Activated T-cell treated with anti-CD3 and anti-CD28 coated beads, Interleukin-2, amount 50 U/mL, for 24 hours (primary cell): ENCODE results near the gene ROPN1L.
"Not testable (repeated sequence)": the region's sequence is repeated elsewhere in the genome, so short reads cannot be mapped to it uniquely, and the experiment has no call there.

Source experiments
- DNase-seq: peaks from one replicate; pipeline ENCODE4 v3.0.0-alpha.2; 2020
- H3K27ac Mint-ChIP-seq: 2 replicates; pipeline ENCODE4 v1.8.0; 2020; ENCODE audit warnings: mild to moderate bottlenecking, mixed read lengths
- H3K27me3 Mint-ChIP-seq: 2 replicates; pipeline ENCODE4 v1.8.0; 2020; ENCODE audit warnings: mixed read lengths
- H3K36me3 Mint-ChIP-seq: 2 replicates; pipeline ENCODE4 v1.8.0; 2020; ENCODE audit warnings: low read depth, mixed read lengths
- H3K4me1 Mint-ChIP-seq: 2 replicates; pipeline ENCODE4 v1.8.0; 2020; ENCODE audit warnings: low read depth, mixed read lengths
- H3K4me3 Mint-ChIP-seq: 2 replicates; pipeline ENCODE4 v1.8.0; 2020; ENCODE audit warnings: mild to moderate bottlenecking, moderate library complexity, mixed read lengths
- H3K9me3 Mint-ChIP-seq: 2 replicates; pipeline ENCODE4 v1.8.0; 2020; ENCODE audit warnings: mixed read lengths

The ROPN1L gene

GRCh38 chr5:10488144-10488543, 46.5 kb downstream of the ROPN1L start:
- H3K9me3 Mint-ChIP-seq, result no peaks in the 10 kb centered on the region
- H3K36me3 Mint-ChIP-seq, result no peaks in the 10 kb centered on the region
- H3K27ac Mint-ChIP-seq, result no peak overlapping the region
- H3K4me1 Mint-ChIP-seq, result peaks cover 21% of the 10 kb centered on the region
- H3K4me3 Mint-ChIP-seq, result no peak overlapping the region
- no peak for DNase-seq
- H3K27me3 Mint-ChIP-seq, result peaks cover 9% of the 10 kb centered on the region

GRCh38 chr5:10489810-10490426, 48.2 kb downstream of the ROPN1L start:
- Mint-ChIP-seq H3K9me3 (peaks cover 10% of the 10 kb centered on the region), H3K27me3 (peaks cover 4% of the 10 kb centered on the region), H3K36me3 (peaks cover 5% of the 10 kb centered on the region), H3K4me3 (no peak overlapping the region), H3K27ac (no peak overlapping the region), H3K4me1 (peaks cover 21% of the 10 kb centered on the region)
- DNase-seq, result no peak

GRCh38 chr5:10490927-10491672, 49.4 kb downstream of the ROPN1L start:
- no peak overlapping the region for H3K4me3 Mint-ChIP-seq
- peaks cover 18% of the 10 kb centered on the region for H3K4me1 Mint-ChIP-seq
- no peaks in the 10 kb centered on the region for H3K27me3 Mint-ChIP-seq
- peaks cover 5% of the 10 kb centered on the region for H3K36me3 Mint-ChIP-seq
- no peak overlapping the region for H3K27ac Mint-ChIP-seq
- peaks cover 13% of the 10 kb centered on the region for H3K9me3 Mint-ChIP-seq
- no peak for DNase-seq

DNA sequence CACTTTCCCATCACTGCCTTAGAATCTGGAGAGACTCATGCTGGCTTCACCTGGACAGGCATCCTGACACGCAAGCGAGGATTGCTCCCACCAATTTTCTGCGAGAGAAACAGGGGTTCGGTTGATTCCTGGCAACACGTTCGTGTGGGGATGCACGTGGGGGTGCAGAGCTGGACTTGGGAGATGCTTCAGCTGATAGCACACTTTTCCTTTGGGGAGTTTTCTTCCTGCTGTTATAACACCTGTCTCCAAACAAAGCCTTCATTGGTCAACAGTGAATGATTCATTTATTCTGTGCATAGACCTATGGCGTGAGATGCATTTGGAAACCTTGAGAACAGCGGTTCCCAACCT, 50.0 kb downstream of the ROPN1L start:
- Mint-ChIP-seq H3K4me3 (no peak overlapping the region), H3K9me3 (peaks cover 13% of the 10 kb centered on the region), H3K36me3 (peaks cover 5% of the 10 kb centered on the region), H3K4me1 (peaks cover 18% of the 10 kb centered on the region), H3K27ac (no peak overlapping the region), H3K27me3 (no peaks in the 10 kb centered on the region)
- DNase-seq, result no peak

DNA sequence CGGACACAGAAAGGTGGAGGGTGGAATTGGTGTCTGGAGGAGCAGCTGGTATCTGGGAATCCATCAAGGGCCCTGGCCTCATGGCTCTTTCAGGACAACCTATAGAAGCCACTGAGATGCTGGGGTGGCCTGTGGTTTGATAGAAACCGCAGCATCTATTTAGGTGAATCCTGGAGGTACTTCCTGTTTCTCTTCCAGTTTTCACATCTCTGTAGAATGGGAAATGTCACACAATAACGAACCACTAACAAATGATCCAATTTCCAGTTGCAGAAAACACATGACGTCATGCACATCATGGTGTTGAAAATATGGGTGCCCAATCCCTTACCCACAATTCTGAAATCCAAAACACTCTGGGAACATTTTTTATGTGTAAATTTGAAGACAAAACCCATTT, 52.2 kb downstream of the ROPN1L start:
- Mint-ChIP-seq H3K27me3 (no peaks in the 10 kb centered on the region), H3K9me3 (peaks cover 13% of the 10 kb centered on the region), H3K4me3 (no peak overlapping the region), H3K27ac (no peak overlapping the region), H3K36me3 (peaks cover 5% of the 10 kb centered on the region), H3K4me1 (peaks cover 15% of the 10 kb centered on the region)
- DNase-seq, result no peak

GRCh38 chr5:10494497-10494896, 52.8 kb downstream of the ROPN1L start:
- not testable (repeated sequence) for DNase-seq, H3K27me3 Mint-ChIP-seq, H3K4me3 Mint-ChIP-seq, H3K27ac Mint-ChIP-seq, H3K36me3 Mint-ChIP-seq
- Mint-ChIP-seq H3K4me1 (peaks cover 12% of the 10 kb centered on the region), H3K9me3 (peaks cover 13% of the 10 kb centered on the region)

- H3K4me1 Mint-ChIP-seq, result no peaks in the 10 kb centered on the region
- H3K27me3 Mint-ChIP-seq, result no peaks in the 10 kb centered on the region
- no peak overlapping the region for H3K27ac Mint-ChIP-seq
- H3K36me3 Mint-ChIP-seq, result peaks cover 5% of the 10 kb centered on the region
- DNase-seq, result no peak
- no peak overlapping the region for H3K4me3 Mint-ChIP-seq
- peaks cover 13% of the 10 kb centered on the region for H3K9me3 Mint-ChIP-seq
Measured at GRCh38 chr5:10497554-10497953, 55.9 kb downstream of the ROPN1L start.

GRCh38 chr5:10498350-10498749, 56.7 kb downstream of the ROPN1L start:
- no peaks in the 10 kb centered on the region for H3K4me1 Mint-ChIP-seq
- H3K27me3 Mint-ChIP-seq, result no peaks in the 10 kb centered on the region
- no peak for DNase-seq
- H3K36me3 Mint-ChIP-seq, result peaks cover 5% of the 10 kb centered on the region
- no peak overlapping the region for H3K27ac Mint-ChIP-seq
- no peak overlapping the region for H3K4me3 Mint-ChIP-seq
- H3K9me3 Mint-ChIP-seq, result peaks cover 13% of the 10 kb centered on the region

DNA sequence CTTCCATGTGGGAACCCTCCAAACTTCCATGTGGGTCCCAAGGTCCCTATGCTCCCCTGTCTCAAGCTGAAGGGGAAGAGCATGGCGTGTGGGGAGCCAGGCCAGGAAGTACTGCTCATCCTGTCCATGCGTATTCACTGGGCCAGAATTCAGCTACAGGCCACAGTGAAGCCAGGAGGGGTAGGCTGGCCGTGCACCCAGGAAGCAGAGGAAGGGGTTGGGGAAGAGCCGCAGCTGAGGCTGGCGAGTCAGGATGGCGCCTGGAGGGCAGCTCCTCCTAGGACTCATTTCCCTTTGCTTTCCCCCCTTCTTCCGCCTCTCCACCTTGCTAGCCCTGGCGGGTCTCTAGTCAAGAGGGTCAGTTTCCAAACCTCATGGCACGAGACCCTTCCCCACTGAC, 57.4 kb downstream of the ROPN1L start:
- H3K27me3 Mint-ChIP-seq, result no peaks in the 10 kb centered on the region
- no peak overlapping the region for H3K27ac Mint-ChIP-seq
- no peaks in the 10 kb centered on the region for H3K4me1 Mint-ChIP-seq

GRCh38 chr5:10499776-10500175, 58.1 kb downstream of the ROPN1L start:
- H3K36me3 Mint-ChIP-seq, result no peaks in the 10 kb centered on the region

More for the DNA sequence above, 57.4 kb downstream of the ROPN1L start:
- Mint-ChIP-seq H3K36me3 (peaks cover 4% of the 10 kb centered on the region), H3K4me3 (no peak overlapping the region), H3K9me3 (peaks cover 10% of the 10 kb centered on the region)
- DNase-seq, result no peak

DNA sequence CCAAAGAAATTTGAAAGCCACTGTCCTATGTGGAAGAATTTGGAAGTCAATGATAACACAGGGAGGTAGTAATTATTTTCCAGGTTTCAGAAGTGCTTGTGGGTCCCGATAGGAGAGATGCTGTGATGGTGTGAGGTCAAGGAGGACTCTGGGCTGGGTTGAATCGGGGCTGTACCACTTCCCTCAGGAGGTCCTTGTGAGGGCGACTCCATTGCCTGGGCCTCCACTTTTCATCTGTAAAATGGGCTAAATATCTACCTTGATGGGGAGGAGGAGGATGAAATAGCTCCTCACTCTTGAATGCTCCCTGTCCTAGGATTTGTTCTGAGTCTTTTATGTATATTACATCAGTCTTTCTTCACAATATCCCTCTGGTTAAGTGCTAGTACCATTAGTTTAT, 59.0 kb downstream of the ROPN1L start:
- Mint-ChIP-seq H3K27ac (no peak overlapping the region), H3K36me3 (no peaks in the 10 kb centered on the region), H3K4me1 (no peaks in the 10 kb centered on the region), H3K27me3 (no peaks in the 10 kb centered on the region), H3K4me3 (no peak overlapping the region), H3K9me3 (no peaks in the 10 kb centered on the region)
- DNase-seq, result no peak

More at GRCh38 chr5:10499776-10500175, 58.1 kb downstream of the ROPN1L start:
- no peaks in the 10 kb centered on the region for H3K4me1 Mint-ChIP-seq
- peaks cover 4% of the 10 kb centered on the region for H3K9me3 Mint-ChIP-seq
- no peak overlapping the region for H3K4me3 Mint-ChIP-seq
- H3K27ac Mint-ChIP-seq, result no peak overlapping the region
- H3K27me3 Mint-ChIP-seq, result no peaks in the 10 kb centered on the region
- no peak for DNase-seq

DNA sequence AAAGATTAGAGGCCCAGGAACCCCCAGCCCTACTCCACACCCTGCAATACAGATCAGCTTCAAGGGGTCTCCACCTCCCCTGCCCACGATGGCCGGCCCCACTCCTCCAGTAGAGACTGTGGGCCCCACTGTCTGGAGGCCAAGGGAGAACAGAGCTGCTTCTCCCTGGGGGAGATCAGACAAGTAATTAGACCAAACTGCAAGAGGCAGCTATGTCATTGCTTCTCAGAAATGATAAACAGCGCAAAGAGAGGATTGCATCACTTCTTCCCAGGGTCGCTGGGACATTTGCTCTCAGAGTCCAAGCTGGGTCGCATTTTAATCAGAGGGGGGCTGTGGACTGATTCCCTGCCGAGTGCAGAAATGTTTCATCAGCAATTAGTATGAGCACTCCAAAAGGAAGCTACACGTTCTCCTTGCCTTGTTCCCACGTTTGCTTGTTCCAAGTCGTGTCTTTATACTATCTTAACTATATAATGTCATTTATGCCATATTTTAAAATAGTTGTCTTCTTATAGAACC, 59.9 kb downstream of the ROPN1L start:
- no peaks in the 10 kb centered on the region for H3K4me1 Mint-ChIP-seq
- no peak overlapping the region for H3K4me3 Mint-ChIP-seq
- H3K9me3 Mint-ChIP-seq, result no peaks in the 10 kb centered on the region
- no peak for DNase-seq
- H3K27ac Mint-ChIP-seq, result no peak overlapping the region
- no peaks in the 10 kb centered on the region for H3K36me3 Mint-ChIP-seq
- H3K27me3 Mint-ChIP-seq, result no peaks in the 10 kb centered on the region

DNA sequence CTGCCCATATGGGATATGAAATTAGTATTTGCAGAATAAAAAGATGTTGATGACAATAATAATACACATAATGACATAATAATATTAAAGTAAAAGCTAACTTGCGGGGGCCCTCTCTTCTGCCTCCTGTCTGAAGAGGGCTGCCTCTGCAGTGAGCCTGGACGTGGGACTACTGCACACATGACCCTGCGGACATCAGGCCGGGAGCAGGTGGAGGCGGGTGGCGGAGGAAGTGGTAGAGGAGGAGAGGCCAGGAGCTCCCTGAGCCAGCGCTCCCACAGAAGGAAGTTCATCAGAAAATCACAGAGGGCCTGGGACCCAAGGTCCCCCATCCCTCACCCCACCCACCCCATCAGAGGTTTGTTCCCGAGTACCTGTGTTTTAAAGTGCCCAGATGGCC, 60.5 kb downstream of the ROPN1L start:
- Mint-ChIP-seq H3K27ac (no peak overlapping the region), H3K4me3 (no peak overlapping the region)

GRCh38 chr5:10502578-10502977, 60.9 kb downstream of the ROPN1L start:
- no peak for DNase-seq
- Mint-ChIP-seq H3K27me3 (no peaks in the 10 kb centered on the region), H3K4me1 (no peaks in the 10 kb centered on the region), H3K9me3 (no peaks in the 10 kb centered on the region), H3K27ac (no peak overlapping the region), H3K4me3 (no peak overlapping the region), H3K36me3 (no peaks in the 10 kb centered on the region)

More for the DNA sequence above, 60.5 kb downstream of the ROPN1L start:
- Mint-ChIP-seq H3K9me3 (no peaks in the 10 kb centered on the region), H3K4me1 (no peaks in the 10 kb centered on the region), H3K27me3 (no peaks in the 10 kb centered on the region), H3K36me3 (no peaks in the 10 kb centered on the region)
- DNase-seq, result no peak

DNA sequence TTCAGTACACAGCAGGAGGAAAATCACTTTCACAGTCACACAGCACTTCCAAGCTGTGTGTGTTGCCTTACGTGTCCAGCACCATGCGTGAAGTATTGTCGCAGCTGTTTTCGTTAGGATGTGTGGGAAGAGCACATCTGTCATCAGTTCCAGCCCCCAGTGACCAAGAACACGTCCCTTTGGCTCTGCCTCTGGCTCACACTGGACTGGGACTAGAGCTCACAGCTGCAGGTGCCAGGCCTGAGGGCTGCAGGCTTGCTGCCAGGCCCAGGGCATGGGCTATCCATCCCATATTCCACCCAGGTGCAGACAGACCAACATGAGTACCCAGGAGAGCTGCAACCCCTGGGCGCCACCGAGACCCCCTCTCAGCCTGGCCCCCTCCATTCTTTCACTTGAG, 61.6 kb downstream of the ROPN1L start:
- no peaks in the 10 kb centered on the region for H3K27me3 Mint-ChIP-seq
- no peak overlapping the region for H3K4me3 Mint-ChIP-seq
- H3K9me3 Mint-ChIP-seq, result no peaks in the 10 kb centered on the region
- no peaks in the 10 kb centered on the region for H3K4me1 Mint-ChIP-seq
- no peak for DNase-seq
- H3K27ac Mint-ChIP-seq, result no peak overlapping the region
- H3K36me3 Mint-ChIP-seq, result no peaks in the 10 kb centered on the region
